GM19035 (cell line): ENCODE measurements around the gene LSMEM2.

Source experiments
- ATAC-seq: cut with Tn5 transposase; IDR thresholded peaks from one replicate; pipeline ENCODE4 v1.9.1; 2021; ENCODE audit not compliant: unreplicated experiment

LSMEM2 gene

DNA sequence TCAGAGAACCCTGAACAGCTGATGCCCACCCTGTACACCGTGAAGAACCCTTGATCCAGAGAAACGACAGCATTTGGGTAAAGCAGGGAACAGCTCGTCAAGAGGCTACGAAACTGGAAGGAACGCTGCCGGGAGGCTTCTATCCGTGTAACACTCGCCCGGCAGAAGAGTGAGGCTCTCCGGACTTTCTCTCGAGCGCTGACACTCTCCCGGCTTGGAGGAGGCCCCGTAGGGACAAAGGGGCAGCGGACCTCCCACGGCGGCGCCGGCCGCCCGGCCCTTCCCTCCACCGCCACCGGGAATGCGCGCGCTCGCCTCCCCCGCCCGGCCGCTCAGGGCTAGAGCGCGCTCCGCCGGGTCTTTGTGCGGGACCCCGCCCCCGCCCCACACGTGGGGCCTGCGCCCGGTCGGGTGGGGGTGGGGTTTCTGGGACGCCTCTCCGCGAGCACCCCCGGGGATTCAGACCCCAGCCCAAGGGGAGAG, 42.0 kb downstream of the LSMEM2 start:
- ATAC-seq = peak; percentile 54

DNA sequence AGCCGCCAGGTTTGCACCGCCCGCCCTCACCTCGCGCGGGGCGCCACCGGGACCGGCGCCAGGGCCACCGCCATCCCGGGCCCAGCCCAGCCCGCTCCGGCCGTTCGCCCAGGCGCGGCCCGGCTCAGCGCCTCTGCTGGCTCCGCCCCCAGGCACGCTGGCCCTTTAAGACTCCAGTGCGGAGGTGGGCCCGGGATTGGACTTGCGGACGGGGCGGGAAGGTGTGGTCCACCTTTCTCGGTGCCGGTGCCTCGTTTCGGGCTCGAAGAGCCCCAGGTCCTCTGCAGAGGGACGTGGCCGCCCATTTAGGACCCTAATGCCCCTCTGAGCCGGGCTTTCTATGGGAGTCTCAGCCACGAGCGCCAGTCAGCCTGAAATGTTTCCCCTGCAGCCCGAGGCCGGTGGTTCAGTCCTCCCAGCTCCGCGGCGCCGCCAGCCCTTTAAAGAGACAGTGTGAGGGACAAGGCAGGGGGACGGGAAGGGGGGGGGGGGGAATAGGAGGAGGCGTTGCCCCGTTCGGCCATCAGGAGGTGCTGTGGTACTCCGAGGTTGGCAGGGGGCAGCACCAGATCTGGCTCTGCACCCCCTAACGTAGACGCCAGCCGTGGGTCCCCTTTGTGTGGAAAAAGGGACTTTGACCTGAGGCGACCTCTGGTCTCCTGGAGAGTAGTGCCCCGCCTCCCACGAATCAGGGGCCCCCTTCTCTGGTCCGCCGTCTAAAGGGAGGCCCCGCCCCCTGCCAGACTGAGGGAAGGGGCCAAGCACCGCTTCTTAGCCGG, 42.6 kb downstream of the LSMEM2 start:
- ATAC-seq = peak; percentile 83

DNA sequence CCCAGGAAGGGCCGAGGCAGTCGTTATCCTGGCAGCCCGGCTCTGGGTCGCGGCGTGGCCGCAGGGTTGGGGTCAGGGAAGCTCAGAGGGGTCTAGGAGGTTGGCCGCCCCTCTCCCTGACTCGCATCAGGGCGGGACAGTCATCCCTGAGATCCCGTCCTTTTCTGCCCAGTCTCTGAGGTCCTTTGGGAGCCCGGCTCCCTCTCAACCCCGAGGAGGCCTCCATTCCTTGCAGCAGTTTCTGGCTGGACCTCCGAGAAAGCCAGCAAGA, 43.2 kb downstream of the LSMEM2 start:
- ATAC-seq = no peak

DNA sequence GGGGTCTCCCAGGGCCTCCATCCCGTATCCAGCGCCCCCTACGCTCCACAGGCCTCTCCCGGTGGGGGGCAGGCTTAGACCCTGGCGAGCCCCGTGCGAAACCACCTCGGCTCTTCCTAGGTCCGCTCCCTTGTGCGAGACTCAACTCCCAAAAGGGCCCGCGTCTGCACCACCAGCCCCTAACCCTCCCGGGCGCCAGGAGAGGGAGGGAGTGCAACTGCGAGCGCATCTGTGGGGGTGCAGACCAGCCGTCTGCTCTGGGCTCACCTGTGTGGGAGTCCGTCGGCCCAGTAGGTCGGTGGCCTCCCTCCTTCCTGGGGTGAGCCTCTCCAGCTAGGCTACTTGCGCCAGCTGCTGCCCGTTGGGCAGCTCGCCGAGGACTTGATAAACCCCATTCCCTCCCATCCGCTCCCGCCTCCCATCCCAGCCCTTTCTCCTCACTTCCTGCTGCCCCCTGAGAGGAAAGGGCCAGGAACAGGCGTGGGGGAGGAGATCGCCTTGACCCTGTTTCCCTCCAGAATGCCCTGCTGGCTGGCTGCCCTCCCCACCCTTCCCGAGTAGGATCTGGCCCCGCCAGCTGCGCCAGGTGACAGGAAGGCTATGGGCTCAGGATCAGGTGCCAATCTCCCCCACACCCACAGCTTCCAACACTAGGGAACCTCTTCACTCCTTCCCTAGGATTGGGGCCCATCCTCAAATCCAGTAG, 43.7 kb downstream of the LSMEM2 start, which contains the start of gene HYAL2:
Gene HYAL2, minus strand, starts transcription at position 360 of the 706 bp plus-strand sequence. CDS start 2,256 bp downstream, outside the sequence.
- ATAC-seq = no peak

DNA sequence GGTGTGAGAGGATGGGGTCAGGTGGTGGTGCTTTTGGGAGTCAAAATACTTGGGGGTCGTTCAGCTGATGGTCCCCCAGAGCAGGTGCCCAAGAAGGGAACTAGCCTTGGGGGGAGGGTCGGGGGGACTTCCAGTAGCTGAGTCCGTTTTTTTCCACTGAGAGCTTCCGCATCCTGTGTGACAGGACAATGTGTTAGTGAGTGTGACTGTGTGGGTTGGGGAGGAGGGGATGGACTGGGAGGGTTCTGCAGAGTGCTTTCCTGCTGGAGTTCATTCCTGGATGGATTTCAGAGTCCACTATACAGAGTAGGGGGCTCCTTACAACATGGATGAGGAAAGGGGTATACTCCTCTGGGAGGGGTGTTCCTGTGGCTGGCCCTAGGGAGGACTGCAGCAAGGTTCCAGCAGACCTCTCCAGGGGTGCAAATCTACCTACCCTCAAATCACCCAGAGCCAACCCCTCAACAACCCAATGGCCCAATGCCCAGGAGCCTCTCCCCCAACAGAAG, 44.3 kb downstream of the LSMEM2 start:
- ATAC-seq = no peak

DNA sequence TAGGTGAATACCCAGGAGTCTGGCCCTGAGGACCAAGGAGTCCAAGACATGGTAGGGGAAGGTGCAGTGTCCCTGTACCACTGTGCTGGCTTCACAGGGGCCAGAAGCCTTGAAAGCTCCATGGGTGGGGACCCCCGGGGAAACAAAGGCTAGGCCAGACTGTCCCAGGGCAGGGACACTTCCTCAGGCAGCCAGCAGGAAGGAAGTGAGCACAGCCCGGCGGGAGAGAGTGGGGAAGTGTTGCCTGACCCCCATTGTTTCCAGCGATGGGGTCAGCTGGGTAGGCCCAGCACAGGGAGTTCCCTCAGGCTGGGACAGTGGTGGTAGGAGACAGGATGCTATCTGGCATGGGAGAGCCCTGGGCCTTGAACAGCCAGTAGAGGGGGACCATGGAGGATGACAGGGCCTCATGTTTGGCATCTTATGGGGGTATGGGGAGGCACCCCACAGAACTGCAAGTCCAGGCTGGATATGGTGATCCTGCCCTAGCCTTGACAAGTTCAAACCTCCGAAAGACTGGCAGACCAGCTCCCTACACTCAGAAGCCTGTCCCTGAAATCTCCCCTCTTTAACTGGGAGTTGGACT, 44.8 kb downstream of the LSMEM2 start:
- no peak for ATAC-seq

DNA sequence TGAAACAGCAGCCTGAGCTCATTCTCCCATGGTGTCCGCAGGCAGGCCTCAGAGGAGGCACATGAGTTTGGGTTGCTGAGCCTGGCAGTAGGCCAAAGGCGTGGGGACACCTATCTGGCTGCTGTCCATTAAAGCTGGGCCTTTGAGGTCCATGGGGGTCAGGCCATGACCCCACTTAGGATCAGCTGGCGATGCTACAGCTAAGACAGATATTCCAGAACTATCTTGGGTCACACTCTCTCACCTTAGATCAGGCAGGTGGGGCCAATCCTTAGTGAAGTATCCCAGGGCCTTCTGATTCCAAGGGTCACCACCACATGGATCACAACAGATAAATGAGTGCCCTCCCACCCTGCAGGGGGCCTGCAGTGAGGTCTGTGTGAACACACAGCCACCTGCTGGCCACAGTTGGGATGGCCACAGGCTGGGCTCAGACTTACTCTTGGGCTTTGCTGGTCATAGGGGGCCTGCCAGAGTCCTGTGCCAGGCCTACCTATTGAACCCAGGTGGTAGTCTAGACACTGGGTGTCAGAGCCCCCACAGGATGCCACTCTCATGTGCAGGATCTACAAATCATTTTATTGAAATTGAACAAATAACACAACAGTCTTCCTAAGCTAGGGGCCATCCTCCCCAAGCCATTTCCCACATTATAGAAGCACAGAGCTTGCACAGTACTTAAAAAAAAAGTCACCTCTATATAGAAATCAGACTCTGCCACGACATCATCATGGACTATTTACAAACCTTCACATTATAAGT, 45.6 kb downstream of the LSMEM2 start:
- no peak for ATAC-seq

DNA sequence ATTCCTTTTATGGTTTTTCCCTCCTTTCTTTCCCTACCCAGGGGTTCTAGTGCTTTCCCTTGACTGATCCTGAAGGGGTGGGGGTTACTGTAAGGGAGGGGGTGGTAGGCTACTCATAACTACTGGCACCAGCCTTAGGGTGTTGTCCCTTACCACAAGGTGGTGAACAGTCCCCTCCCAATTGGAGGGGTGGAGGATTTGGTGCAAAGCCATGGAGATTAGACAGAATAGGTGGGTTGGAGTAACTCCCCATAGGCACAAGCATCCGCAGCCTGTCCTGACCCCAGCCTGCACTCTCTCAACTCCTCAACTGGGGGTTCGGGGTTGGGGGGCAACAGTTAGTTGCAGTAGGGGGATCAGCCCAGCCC, 46.2 kb downstream of the LSMEM2 start:
- no peak for ATAC-seq

DNA sequence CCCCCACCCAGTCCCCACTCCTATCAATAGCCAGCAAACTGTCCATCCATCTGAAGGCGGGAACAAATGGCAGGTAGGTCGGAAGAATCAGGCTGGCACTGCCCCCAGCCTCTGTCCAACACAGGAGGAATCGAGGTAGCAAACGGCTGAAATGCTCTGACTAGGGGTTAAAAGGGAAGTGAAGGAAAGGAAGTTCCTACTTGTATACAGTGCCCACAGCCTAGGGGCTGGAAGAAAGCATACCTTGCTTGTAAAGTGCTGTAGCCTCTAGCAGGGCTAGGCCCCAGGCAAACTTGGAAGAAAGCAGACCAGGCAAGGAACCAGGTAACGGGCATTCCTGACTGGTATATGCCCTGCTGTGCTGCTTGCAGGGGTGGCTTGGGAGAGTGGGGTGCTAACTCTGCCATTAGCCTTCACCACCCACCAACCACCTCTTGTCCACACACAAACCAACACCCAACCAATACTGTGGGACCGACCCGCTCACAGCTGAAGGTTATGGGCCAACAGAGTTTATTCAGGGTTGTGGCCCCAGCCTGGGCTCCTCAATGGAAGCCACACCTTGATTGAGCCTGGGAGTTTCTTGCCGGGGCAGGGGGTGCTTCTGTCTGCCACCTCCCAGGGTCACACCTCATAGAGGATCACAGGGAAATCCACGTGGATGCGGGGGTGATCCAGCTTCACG, 46.8 kb downstream of the LSMEM2 start:
- no peak for ATAC-seq

DNA sequence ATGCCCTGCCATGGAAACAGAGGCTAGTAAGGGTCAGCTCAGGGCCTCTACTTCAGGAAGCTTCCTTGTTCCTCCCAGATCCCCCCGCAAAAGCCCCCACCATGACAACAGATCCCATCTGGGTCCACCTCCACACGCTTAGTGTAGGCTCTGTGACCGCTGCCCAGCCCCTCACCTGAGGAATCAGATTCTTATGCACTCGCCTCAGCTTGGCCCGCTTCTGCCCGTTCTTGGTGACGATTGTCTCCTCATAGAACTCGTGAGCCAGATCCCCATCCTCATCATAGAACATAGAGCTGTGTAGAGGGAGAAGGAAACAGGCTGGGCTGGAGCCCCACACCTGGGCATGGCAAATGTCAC, 47.3 kb downstream of the LSMEM2 start:
- no peak for ATAC-seq

DNA sequence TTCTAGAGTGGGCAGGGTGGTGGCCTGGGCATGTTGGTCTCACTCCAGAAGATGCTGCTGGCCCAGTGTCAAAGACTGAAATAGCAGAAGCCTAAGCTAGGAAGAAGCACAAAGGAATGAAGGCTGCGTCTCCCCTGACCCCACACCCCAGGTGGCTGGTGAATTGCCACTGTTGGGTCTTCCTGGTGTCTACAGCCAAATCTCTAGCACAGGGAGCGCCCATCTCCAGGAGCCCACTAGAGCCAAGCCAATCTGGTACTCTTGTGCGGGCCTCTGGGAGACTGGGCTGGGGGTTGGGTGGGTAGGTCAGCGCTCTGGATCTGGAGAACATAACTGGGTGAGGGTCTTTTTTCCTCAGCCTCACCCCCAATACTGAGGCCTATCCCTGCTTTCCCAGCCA, 48.2 kb downstream of the LSMEM2 start:
- no peak for ATAC-seq

DNA sequence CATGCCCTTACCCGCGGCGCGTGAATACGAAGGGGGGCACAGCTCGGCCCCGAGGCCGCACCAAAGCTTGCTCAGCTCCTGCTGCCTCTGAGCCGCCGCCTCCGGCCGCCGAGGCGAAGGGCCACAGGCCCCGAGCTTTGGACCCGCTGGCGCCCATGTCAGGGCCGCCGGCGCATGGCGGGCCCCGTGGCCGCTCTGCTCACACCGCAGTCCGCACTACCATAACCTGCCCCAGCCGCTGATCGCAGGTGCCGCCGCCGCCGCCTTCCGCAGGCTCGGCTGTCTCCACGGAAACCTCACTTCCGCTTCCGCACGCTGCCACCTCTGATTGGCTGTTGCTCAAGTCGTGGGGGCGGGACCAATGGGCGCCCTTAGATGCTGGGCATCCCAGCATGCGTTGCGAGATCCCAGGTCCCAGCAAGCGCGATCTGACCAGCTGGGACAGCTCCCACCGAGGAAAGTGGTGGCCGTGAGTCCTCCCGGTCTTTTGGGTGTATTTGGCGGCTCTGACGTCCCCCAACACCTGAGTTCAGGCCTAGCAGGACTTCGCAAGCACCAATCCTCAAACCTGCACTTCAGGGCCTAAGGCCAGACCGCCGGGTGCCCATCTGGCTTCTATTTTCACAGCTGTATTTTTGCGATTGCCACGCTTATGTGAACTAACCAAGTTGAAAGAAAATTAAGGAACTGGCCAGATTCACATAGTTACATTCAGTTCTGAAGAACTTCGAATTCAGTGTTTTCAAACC, 49.2 kb downstream of the LSMEM2 start, which contains the start of gene TUSC2:
Gene TUSC2, minus strand, starts transcription at position 281 of the 749 bp plus-strand sequence. Its CDS starts 124 bp downstream, at position 157.
- peak; percentile 83 for ATAC-seq

DNA sequence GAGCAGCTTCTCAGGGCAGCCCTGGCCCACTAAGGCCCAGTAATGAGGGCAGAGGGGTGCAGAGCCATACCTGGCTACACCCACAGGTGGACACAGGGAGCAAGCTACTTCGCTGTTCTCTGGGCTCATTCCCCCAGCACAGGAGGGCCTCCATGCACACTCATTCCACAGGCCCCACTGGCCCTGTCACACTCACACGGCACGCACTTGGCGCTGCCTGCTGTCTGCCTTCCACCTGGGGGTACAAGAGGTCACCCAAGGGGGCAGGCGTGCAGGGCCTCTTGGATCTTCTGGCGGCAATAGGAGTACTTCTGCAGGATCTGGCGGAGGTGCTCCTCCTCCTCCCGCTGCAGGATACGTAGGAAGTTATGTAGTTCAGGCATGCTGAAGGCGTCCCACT, 51.4 kb downstream of the LSMEM2 start:
- ATAC-seq = no peak

DNA sequence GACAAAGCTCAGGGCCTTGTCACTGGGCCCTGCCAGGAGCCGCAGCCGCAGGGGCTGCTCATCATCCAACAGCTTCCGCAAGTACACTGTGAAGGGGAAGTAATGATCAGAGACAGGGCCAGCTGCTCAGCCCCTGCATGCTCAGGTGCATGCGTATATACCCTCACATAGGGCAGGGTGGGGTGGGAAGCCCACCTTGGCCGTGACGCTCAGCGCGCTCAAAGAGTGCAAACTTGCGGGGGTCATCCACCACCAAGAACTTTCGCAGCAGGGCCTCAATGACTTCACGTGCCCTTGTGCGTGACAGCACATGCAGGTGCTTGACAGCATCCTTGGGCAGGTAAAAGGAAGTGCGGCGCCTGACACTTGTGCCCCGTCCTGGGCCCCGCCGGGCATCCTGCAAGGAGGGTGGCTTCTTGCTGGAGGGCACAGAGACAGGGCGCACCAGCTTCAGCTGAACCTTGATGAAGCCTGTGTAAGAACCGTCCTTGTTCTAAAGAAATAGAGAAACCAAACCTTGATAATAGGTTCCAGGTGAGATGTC, 52.5 kb downstream of the LSMEM2 start:
- ATAC-seq = no peak

DNA sequence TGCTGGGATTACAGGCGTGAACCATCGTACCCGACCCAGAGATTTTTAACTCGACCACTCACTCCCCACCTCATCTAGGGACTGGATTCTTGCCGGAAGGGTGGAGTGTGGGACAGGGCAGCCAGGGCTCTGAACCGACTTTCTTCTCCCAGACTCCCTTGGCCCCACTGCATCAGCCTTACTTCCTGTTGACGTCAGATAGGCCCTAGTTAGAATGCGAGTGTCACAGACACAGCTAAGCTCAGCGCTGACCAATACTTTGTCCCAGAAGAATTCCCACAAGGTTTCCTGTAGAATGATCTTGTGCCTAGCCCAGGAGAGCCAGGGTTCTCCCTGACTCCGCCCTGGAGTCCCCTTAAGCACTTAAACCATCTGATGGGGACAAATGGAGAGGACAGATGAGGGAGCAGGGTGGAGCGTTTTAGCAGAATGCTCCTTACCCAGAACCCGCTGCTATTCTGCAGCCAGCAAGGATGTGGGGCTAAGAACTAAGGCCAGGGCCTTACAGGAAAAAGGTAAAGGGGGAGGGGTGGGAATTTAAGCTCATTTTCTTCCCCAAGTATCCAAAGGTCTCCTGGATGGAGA, 54.9 kb downstream of the LSMEM2 start:
- no peak for ATAC-seq

DNA sequence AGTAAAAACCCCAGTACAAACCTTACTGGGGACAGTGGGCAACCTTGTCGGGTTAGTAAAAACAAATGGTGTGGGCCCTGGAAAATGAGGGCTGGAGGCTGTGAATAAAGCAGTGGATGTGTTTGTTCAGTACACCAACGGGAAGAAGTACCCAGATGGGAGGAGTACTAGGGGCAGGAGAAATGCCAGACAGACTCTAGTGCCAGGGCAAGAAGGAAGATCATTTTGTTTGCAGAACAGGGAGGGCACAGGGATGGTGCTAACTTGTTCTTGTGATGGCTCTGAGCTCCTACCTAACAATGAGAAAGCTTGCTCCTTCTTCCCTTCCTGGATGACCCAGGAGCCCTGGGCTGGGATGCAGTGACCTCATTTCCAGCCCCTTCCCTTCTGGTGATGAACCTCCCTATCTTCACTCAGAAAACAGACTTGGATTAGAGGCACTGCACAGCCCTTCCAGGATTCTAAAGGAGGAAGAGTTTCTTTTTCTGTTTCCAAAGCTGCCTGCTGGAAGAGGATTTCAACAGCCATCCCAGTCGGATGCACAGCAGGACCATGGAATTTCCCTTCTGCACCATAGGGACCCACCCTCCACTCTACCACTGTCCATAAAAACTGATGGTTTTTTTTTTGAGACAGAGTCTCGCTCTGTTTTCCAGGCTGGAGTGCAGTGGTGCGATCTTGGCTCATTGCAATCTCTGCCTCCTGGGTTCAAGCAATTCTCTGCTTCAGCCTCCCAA, 55.6 kb downstream of the LSMEM2 start:
- ATAC-seq = no peak

DNA sequence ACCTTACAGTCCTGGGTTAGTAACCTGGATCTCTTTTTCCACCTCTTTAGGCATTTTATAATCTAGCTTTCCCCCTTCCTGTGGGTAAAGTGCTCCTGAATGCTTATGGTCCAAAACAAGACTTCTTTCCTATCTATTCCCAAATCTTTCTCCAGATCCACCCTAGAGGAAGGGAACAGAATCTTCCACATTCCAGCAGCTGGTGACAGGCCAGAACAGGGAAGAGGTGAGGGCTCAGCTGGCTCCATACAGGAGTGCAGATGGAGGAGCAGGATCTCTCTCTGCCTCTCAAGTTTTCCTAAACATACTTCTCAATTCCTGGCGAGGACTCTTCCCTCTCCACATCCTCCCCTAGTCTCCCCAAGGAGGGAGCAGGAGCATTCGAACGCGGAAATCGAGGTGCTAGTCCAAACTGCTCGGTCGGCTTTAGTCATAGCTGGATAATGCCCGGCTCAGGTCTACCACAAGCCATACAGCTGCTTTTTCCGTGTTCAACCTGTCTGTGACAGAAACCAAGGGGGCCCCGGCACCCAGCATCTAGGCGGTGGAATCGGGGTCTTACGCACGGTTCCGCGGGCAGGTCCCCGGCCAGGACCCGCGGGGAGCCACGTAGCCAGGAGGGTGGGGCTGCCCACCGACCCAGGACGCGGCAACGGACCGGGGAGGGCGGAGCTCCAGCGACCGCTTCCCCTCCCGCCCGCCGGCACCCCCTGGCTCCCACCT, 57.7 kb downstream of the LSMEM2 start:
- peak; percentile 39 for ATAC-seq
